Left lobe of liver (tissue), 2 donors: Measurements from ENCODE around the gene DAB1. TPM values are rescaled to one million over a fixed set of nuclear protein-coding genes. Genes with fewer than 3 reads are reported as not detected.

ENCODE experiments used
- ATAC-seq: fragments of 200-7000 bp; cut with Tn5 transposase; one replicate; pipeline ENCODE4 v1.9.1; 2020; ENCODE audit warnings: mild to moderate bottlenecking, moderate library complexity
- DNase-seq: peaks from one replicate; pipeline ENCODE4 v3.0.0-alpha.2; 2020; ENCODE audit warnings: low spot score
- total RNA-seq: library from RNA; stranded (reverse); gene quantifications from one replicate; pipeline ENCODE4 v1.2.1, GENCODE V29; 2021
- donor health status: DM: no; HTN: no; CAD: no; lungs with moderate emphysema.
- donor health status: DM: no; HTN: yes; CAD: no.

The DAB1 gene
- total RNA-seq, 1 donor from 2014 or later = 1.4 TPM

DNA sequence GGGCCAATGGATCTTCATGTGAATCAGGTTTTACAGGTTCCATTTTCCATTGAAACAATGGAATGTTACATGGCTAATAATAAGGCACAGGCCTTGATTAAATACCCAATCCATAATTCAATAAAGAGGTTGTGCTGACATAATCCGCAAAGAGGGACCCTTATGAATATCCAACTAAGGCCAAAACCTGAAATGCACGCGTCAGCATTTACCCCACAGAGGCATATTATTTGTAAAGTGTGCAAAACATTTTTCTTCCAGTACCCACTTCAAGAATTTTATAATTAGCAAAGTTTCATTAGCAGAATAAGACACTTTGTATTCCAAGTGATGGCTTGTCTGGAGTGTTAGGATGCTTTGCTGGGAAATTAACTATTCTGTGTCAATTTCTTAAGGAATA, 237.4 kb downstream of the DAB1 start:
- no peak for DNase-seq
- ATAC-seq = no peak

DNA sequence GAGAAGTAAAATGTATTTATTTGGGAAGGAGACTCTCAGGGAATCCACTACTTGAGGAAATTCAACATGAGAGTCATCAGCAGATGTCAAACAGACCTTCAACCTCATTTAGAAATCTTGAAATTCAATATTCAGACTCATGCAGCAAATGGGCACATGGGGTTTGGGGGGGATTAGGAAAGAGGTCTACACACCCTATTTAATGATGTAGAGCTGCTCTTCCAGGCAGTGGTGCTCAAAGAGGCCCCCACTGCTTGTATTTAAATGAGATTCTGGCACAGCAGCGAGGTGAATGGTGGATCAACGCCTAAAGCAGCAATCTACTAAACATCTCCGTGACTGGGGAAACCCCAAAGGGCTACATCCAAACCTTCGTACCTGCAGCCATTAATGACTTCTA, 244.9 kb downstream of the DAB1 start:
- ATAC-seq (no peak), DNase-seq (no peak)

DNA sequence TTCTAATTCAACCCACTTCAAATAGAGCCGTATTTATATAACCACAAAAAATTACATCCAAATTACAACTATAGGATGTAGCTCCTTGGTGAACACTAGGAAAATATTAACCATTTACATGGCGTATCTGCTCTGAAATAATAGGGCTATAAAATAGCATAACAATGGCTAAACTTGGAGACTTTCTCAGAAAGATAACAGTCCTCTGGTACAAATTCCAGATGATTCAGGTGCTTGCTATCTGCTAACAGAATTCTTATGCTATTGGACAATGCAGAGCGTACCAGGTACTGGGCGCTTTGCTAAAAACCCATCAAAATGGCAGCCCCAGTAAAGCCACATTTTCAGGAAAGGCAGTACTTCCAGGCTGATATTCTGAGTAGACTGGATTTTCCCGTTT, 248.4 kb downstream of the DAB1 start:
- ATAC-seq = no peak

DNA sequence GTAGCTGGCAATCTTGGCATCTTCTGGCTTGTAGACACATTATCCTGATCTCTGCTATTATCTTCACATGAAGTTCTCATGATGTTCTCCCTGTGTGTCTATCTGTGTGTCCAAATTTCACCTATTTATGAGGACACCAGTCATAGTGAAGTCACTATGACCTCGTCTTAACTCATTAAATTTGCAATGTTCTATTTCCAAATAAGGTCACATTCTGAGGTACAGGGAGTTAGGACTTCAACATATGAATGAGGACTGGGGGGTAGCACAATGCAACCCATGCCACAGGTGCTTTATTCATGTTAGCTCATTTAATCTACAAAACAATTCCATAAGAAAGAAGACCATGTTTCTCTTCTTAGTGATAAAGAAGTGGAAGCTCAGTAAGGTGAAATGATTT, 251.8 kb downstream of the DAB1 start:
- DNase-seq (no peak), ATAC-seq (no peak)

More for the DNA sequence above, 248.4 kb downstream of the DAB1 start:
- no peak for DNase-seq

GRCh38 chr1:57167997-57168396, 255.9 kb downstream of the DAB1 start:
- DNase-seq = no peak
- ATAC-seq = no peak

- no peak for ATAC-seq
Measured at GRCh38 chr1:57165546-57165945, 258.3 kb downstream of the DAB1 start.

GRCh38 chr1:57164584-57164983, 259.3 kb downstream of the DAB1 start:
- DNase-seq (no peak), ATAC-seq (no peak)

More at GRCh38 chr1:57165546-57165945, 258.3 kb downstream of the DAB1 start:
- DNase-seq = no peak

DNA sequence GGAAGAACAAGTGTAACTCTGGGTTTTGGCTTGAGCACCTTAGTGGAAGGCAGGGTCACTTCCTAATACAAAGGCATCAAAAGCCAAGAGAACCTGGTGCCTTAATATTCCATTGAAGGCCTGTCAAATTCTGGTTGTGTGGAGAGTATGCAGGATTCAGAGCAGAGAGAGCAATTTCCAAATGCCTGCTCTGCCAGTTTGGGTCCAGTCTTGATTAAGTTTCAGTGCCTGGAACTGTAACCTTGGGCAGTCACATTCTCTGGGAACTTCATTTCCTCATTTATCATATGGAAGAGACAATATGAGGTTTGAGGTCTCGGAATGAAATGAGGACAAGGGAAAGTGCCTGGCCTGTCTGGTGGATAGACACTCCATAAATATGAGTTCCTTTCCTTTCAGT, 260.1 kb downstream of the DAB1 start:
- DNase-seq = no peak

DNA sequence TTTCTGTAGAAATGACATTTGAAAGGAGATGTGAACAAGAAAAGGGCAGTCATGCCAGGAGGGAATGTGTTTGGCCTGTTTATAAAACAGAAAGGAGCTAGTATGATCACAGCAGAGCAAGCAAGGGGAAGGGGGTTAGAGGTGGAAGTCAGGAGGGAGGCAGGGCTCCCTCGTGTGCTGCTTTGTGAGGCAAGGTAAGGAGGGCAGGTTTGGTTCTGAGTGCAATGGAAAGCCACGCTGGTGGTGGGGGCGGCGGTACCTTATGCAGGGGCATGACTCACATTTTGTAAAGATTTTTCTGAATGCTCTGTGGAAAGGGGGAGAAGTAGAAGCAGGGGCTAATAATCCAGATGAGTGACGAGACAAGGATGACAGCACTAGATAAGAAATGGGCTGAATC, 260.5 kb downstream of the DAB1 start:
- DNase-seq = no peak
- ATAC-seq = no peak

More for the DNA sequence above, 260.1 kb downstream of the DAB1 start:
- no peak for ATAC-seq

DNA sequence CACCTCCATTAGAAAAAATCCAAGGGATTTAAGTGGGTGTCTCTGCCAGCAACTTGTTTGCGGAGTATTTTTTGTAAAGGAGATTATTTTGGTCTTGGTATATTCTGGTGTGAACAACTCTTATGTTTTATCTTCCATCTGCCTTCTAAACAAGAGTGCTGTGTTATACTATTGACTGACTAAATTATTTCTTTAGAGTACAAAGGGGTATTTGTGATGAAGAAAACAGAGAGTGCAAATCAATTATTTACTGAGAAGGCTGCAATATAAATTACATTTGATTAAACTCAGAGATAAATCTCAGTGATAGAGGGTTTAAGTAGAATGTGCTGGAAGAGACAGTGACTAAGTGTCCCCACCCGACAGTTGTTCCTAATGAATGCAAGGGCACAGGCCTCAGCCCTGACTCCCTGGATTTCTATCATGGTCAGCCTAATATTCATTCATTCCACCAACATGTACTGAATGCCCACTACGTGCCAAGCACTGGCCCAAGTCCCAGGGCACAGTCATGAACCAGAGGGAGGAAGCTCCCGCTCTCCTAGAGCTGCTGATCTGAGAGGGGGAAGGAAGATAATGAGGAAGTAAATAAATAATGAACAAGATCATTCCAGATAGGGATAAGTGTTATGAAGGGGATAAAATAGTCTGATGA, 261.1 kb downstream of the DAB1 start:
- no peak for DNase-seq

DNA sequence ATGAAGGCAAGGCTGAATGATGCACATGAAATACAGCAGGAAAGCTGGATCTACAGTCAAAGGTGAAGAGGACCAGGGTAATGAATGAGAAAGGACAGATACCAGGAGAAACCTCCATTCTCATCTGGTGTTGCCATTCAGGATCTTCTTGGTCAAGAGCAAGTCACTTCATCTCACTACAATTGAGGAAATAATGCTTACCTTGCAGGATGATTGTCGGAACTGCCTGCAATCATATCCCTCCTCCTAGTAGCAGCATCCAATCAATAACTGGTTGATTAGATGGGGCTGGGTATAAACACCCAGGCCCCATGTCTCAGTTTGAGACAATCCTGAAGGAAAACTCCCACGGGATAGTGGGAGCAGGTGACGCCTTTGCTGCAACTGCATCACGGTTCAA, 263.3 kb downstream of the DAB1 start:
- no peak for DNase-seq
- no peak for ATAC-seq

More for the DNA sequence above, 261.1 kb downstream of the DAB1 start:
- ATAC-seq = peak; percentile 24

GRCh38 chr1:57158604-57158998, 265.3 kb downstream of the DAB1 start:
- no peak for DNase-seq
- no peak for ATAC-seq

- DNase-seq (no peak), ATAC-seq (peak; percentile 29)
Measured at GRCh38 chr1:57157818-57158603, 265.8 kb downstream of the DAB1 start.

- no peak for ATAC-seq
Measured at GRCh38 chr1:57156907-57157306, 267.0 kb downstream of the DAB1 start.

GRCh38 chr1:57146100-57146499, 277.8 kb downstream of the DAB1 start:
- ATAC-seq (no peak), DNase-seq (no peak)

More at GRCh38 chr1:57156907-57157306, 267.0 kb downstream of the DAB1 start:
- DNase-seq = no peak

DNA sequence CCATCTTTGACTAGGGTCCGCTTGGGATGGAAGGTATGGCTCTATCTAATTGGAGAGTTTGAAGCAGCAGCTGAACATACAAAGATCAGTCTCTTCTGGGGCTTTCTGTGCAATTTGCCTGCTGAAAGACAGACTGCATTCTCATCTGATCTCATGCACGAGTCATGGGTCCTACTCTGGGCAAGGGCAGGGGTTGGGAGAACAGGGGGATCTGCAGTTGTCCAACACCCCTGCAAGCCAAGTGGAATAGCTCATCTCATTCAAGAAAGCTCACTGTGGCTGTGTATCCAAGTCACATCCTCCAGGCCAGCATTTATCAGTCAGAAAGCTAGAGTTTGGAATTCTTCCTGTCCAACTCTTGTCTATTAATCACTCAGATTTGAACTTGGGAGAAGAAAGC, 280.9 kb downstream of the DAB1 start:
- no peak for DNase-seq
- no peak for ATAC-seq

DNA sequence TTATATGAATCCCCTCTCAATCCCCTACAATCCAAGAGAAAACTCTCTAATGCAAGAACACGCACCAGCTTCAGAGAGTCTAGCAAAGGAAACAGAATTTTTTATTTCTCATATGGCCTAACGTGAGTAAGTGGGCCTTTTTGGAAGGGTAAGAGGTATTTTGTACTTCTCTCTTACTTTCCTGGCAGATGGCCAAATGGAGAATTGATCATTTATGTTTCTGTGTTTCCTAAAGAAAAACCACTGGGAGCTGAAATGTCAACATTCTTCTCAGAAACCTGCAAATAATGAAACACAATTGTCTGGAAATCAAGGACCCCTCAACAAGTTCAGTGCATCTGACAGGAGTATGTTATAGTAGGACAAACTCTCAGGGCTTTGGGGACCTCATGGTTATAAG, 281.7 kb downstream of the DAB1 start:
- DNase-seq (no peak), ATAC-seq (no peak)

GRCh38 chr1:57138432-57139078, 285.3 kb downstream of the DAB1 start:
- ATAC-seq = peak; percentile 80
- DNase-seq = no peak

DNA sequence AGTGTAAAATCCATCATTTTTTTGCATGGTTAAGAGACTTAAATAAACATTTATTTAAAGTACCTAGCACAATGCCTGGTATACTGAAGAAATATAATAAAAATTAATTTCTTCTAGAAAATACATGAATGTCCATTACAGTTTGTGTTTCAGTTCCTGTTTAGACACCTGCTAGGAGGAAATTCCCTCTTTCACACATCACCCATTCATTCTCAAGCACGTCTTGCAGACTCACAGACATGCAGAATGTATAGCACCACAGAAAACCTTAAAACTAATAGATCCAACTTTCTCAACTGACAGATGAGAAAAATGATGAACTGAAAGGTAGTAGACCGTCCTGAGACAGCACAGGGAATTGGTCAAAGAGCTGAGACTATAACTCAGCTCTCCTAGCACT, 285.9 kb downstream of the DAB1 start:
- DNase-seq = no peak
- no peak for ATAC-seq

- ATAC-seq = no peak
Measured at GRCh38 chr1:57134803-57135202, 289.1 kb downstream of the DAB1 start.

DNA sequence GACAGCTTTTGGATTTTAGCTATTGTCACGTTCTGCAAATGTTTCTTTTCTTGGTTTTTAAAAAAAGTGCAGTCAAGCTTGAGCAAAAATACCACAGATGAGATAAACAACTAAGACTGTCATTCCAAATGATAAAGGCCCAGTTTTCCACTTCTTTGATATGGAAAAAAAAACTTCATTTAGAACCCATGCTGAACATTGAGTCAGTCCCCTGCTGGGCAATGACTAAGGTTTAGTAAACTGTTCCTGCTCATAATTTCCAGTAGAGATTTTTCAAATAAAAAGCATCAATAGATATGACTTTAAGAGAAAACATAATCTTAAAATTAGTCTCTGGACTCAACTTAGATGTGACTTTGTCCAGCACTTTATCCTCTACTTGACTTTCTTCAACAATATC, 290.2 kb downstream of the DAB1 start:
- no peak for ATAC-seq
- no peak for DNase-seq

More at GRCh38 chr1:57134803-57135202, 289.1 kb downstream of the DAB1 start:
- no peak for DNase-seq
